Prostate gland (tissue), 2 donors: ENCODE data around the gene SPDYE17. TPM values are rescaled to one million over a fixed set of nuclear protein-coding genes. Genes with fewer than 3 reads are reported as not detected.
"Not testable (repeated sequence)": the region's sequence is repeated elsewhere in the genome, so short reads cannot be mapped to it uniquely, and the experiment has no call there.

Experiments used
- DNase-seq: peaks from one replicate; pipeline ENCODE4 v3.0.0-alpha.2; 2019; ENCODE audit warnings: low spot score
- H3K27ac ChIP-seq, 2 donors: fragments of 200-600 bp; sonication (generic); 2 replicates each; pipeline ENCODE4 v1.5.1; 2017 to 2019
- H3K27me3 ChIP-seq: fragments of 200-600 bp; sonication (generic); replicated peaks from 2 replicates; pipeline ENCODE4 v1.5.1; 2019; ENCODE audit not compliant: insufficient read depth
- H3K36me3 ChIP-seq, 2 donors: fragments of 200-600 bp; sonication (generic); 1 replicate in 1 of 2; 2 replicates in 1 of 2; pipeline versions ENCODE4 v1.5.1 to v1.8.1; 2017 to 2019
- H3K4me1 ChIP-seq: fragments of 200-600 bp; sonication (generic); replicated peaks from 2 replicates; pipeline ENCODE4 v1.5.1; 2019
- H3K4me3 ChIP-seq, 2 donors: fragments of 200-600 bp; sonication (generic); 2 replicates each; pipeline ENCODE4 v1.5.1; 2017 to 2019
- H3K9me3 ChIP-seq: fragments of 200-600 bp; sonication (generic); 2 replicates; pipeline ENCODE4 v1.5.1; 2017
- WGBS: methylation state at CpG from one replicate; pipeline ENCODE4 v1.1.5; 2018; 5-methylcytosine and 5-hydroxymethylcytosine counted together
- intact Hi-C: fragments of 100-400 bp; cut with DNase I; formaldehyde crosslinking; loops from one replicate; pipeline ENCODE4 v1.14.2; 2022
- total RNA-seq, 2 donors: library from RNA; depleted of rRNA; stranded (reverse); fragments of >200 nt; gene quantifications; one replicate each; pipeline ENCODE4 v1.1.0, GENCODE V29; 2016

Gene SPDYE17
- total RNA-seq, 2 donors from 2014 or later = not detected

DNA sequence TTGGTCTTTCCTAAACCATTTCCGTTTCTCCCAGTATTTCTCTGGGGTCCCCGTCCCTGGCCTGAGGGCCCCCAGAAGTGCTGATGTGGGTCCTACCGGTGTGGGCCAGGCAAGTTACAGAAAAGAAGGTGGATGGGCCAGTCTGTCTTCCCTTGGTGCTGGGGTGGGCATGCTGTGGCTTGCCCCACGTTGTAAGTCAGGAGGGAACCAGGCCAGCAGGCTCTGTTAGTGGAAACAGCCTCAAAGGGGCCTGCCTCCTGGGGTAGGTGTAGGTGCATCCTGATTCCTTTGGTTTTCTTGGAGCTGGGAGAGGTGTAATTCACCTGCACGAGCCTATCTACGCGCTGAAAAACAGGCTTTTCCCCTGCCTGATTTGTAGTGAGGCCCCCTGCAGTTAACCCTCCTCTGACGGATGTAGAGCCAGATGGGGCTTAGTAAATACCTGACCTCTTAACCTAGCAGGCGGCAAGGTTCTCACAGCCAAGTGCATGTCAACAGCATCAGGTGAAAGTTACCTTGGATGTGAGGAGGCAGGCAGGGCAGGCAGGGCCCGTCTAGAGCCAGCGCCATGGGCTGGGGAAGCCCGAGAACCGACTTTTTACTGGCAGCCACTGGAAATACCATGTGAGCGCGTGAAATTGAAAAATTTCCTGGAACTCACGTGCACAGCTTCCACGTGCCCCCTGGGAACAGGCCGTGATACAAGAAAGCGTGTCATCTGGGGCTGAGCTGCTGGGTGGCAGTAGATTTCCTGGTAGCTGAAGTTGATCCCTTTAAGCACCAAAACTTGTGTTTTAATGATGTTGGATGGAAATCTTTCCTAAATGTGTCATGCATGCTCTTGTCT lies 48.0 kb downstream of the SPDYE17 start:
- H3K27me3 ChIP-seq, H3K4me3 ChIP-seq, DNase-seq, intact Hi-C loops, H3K9me3 ChIP-seq, H3K4me1 ChIP-seq, H3K27ac ChIP-seq, H3K36me3 ChIP-seq: not testable (repeated sequence)
- WGBS = no CpG with 5 or more reads among the region's 19 CpGs

DNA sequence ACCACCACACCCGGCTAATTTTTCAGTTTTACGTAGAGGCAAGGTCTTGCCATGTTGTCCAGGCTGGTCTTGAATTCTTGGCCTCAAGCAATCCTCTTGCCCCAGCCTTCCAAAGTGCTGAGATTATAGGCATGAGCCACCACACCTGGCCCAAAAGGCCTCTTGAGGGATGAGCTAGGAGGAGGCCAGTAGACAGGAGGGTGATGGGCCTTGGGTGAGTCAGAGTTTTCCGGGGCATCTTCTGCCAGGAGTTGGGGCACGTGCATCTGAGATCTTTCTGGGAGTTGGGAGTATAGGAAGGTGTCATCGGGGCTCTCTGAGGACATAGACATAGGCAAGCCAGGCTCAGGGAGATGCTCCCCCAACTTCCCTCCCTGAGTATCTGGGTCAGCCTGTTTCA lies 48.8 kb downstream of the SPDYE17 start:
- no CpG with 5 or more reads among the region's 5 CpGs for WGBS
- DNase-seq, H3K4me1 ChIP-seq, H3K27ac ChIP-seq, H3K9me3 ChIP-seq, H3K36me3 ChIP-seq, H3K27me3 ChIP-seq, H3K4me3 ChIP-seq, intact Hi-C loops: not testable (repeated sequence)

DNA sequence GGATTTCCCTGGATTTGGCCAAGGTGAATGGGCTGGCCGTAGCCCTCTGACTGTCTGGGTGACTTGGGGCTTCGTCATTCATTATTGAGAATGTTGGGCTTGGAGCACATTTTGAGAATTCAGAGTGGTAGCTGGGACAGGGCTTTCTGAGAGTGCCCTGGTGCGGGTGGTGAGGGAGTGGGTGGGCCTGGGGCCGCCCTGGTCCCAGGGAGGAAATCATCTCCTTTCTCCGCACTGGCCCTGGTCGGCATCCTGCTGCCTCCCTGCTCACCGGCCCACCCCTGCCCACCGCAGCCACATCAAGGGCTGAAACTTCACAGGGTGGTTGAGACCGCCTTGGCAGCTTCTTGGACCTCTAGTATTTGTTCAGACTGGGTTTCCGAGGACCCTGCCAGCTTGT lies 49.7 kb downstream of the SPDYE17 start:
- H3K4me1 ChIP-seq, DNase-seq, intact Hi-C loops, H3K27ac ChIP-seq, H3K27me3 ChIP-seq, H3K36me3 ChIP-seq, H3K4me3 ChIP-seq, H3K9me3 ChIP-seq: not testable (repeated sequence)
- WGBS = no CpG with 5 or more reads among the region's 10 CpGs

DNA sequence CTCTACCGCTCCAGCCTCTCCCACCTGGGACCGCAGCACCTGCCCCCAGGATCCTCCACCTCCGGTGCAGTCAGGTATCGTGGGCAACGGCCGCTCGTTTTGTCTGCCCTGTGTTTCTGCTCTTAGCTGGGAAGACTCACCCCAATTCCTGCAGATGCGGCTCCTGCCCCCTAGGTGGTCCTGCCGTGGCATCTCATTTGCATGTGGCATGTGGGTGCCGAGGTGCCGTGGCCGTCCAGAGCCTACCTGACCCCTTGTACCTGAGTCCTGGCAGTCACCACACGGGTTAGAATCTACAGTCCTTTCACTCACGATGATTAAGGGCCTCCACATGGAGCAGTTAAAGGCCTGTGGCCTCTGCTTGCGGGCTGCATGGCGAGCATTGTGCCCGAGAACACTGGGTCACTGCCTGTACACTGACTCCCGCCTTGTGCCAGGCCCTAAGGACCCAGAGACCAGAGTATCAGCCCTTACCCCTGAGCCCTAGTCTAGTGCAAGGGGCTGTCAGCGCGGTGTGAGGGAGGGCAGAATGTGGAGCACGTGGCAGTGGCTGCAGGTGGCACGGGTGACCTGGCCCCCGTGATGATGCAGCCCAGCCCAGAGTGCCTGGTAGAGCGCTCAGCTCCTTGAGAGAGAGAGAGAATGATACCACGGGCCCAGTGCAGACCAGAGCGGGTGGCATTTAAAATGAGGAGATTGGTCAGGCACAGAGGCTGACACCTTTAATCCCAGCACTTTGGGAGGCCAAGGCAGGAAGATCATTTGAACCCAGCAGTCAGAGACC lies 50.8 kb downstream of the SPDYE17 start:
- H3K36me3 ChIP-seq, H3K27me3 ChIP-seq, H3K9me3 ChIP-seq, H3K27ac ChIP-seq, H3K4me3 ChIP-seq, DNase-seq, H3K4me1 ChIP-seq, intact Hi-C loops: not testable (repeated sequence)
- 100% methylated on average over 3 of the region's 26 CpGs for WGBS

DNA sequence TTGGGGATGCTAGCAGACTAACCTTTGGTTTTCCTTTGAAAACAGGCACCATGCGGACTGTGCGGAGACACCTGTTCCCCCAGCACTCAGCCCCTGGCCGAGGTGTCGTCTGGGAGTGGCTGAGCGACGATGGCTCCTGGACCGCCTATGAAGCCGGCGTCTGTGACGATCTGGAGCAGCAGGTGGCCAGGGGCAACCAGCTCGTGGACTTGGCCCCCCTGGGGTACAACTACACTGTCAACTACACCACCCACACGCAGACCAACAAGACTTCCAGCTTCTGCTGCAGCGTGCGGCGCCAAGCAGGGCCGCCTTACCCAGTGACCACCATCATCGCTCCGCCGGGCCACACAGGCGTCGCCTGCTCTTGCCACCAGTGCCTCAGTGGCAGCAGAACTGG lies 51.6 kb downstream of the SPDYE17 start:
- H3K27me3 ChIP-seq, H3K4me1 ChIP-seq, intact Hi-C loops, DNase-seq, H3K27ac ChIP-seq, H3K9me3 ChIP-seq, H3K4me3 ChIP-seq, H3K36me3 ChIP-seq: not testable (repeated sequence)
- WGBS = 94% methylated on average over 21 of the region's 21 CpGs

DNA sequence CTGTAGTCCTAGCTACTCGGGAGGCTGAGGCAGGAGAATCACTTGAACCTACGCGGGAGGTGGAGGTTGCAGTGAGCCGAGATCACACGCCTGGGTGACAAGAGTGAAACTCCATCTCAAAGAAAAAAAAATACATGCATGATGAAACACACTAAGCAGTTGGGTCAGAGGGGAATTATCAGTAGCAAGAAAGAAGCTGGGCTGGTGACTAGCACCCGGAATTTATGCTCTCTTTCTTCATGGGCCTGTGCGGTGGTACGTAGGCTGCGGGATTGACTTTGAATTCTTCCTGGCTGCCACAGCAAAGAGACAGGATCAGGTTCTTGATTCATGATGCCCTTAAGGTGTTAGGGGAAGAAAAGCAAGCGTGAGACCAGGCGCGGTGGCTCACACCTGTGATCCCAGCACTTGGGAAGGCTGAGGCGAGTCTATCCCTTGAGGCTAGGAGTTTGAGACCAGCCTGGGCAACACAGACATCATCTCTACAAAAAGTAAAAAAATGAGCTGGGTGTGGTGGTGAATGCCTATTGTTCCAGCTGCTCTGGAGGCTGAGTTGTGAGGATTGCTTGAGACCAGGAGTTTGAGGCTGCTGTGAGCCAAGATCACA lies 54.3 kb downstream of the SPDYE17 start:
- WGBS = 100% methylated on average over 4 of the region's 13 CpGs
- H3K4me1 ChIP-seq, H3K9me3 ChIP-seq, DNase-seq, H3K36me3 ChIP-seq, H3K27me3 ChIP-seq, H3K27ac ChIP-seq, H3K4me3 ChIP-seq, intact Hi-C loops: not testable (repeated sequence)

DNA sequence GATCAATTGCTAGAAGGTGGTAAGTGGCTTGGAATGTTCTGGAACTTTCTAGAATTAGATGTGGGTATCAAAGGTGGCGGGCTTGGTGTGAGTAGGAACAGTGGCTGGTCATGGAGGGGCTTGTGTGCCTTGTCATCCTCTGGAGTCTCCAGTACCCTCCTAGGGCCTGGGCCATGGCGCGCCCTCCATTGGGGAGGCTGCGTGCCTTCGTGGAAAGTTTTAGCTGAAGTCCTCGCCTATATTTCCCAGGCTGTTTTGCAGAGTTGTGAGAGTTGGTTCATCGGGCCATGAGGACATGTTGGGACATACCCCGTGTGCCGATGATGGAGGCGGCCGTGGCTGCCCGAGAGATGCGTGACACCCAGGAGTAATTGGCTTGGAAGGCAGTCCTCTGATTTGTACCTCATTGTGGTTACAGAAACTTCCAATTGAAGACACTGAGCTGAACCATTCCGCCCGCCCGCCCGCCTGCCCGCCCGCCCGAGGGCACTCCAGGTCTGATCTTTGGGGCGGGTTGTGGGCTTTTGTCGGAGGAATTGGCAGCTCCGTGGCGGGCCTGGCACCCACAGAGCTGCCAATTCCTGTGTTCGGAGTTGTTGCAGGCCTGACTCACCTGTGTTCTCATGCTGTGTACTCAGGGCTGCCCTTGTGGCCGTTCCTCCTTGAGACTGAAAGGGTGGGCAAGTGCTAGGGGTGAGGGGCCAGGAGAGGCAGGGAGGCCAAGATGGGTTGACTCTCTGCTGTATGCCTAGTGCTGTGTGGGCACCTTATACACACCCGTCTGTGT lies 57.2 kb downstream of the SPDYE17 start:
- H3K27me3 ChIP-seq, H3K27ac ChIP-seq, H3K4me1 ChIP-seq, H3K36me3 ChIP-seq, H3K9me3 ChIP-seq, H3K4me3 ChIP-seq, intact Hi-C loops, DNase-seq: not testable (repeated sequence)
- 81% methylated on average over 21 of the region's 27 CpGs for WGBS

DNA sequence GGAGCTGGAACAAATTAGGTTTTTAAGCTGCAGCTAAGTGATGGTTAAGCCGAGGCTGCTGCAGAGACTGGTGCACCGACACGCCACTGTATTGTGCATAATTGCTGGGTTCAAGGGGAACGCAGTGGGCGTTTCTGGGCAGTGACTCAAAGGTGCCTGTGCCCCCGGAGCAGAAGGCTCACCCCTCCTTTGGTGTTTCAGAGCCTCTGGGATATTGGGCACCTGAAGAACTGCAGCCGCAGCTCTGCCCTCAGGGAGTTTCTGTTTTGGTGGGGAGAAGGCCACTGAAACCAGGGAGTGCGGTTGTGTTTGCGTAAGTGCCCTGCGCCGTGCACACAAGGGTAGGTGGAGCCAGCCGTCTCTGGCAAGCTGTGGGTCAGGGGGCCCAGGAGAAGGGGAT lies 57.8 kb downstream of the SPDYE17 start:
- H3K4me1 ChIP-seq, DNase-seq, H3K4me3 ChIP-seq, H3K36me3 ChIP-seq, intact Hi-C loops, H3K27me3 ChIP-seq, H3K27ac ChIP-seq, H3K9me3 ChIP-seq: not testable (repeated sequence)
- 94% methylated on average over 6 of the region's 12 CpGs for WGBS

DNA sequence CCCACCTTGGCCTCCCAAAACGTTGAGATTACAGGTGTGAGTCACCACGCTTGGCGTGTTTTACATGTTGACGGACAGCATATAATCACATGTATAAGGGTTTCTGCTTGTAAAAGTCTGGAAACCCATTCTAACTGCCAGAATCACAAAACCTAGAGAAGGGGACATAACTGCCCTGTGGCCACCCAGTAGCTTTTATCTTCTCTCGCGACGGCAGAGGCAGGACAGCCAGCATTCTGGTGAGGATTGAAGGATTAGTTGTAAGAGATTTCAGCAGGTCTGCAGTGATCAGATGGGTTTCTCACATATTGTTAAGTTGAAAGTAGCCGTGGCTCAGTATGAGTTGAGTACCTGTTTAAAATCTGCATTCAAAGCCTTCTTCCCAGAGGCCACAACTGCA lies 59.8 kb downstream of the SPDYE17 start:
- H3K4me3 ChIP-seq, DNase-seq, H3K36me3 ChIP-seq, H3K9me3 ChIP-seq, intact Hi-C loops, H3K27ac ChIP-seq, H3K27me3 ChIP-seq, H3K4me1 ChIP-seq: not testable (repeated sequence)
- WGBS = 85% methylated on average over 7 of the region's 8 CpGs
